Transverse colon (tissue), 4 donors: ENCODE results near the gene PTPRD. TPM values are rescaled to one million over a fixed set of nuclear protein-coding genes. Genes with fewer than 3 reads are reported as not detected.

Source experiments
- DNase-seq: peaks from one replicate; pipeline ENCODE4 v3.0.0-alpha.2; 2019
- H3K27ac ChIP-seq, 4 donors: fragments of 200-600 bp; sonication (generic); 2 replicates each; pipeline ENCODE4 v1.5.1; 2016 to 2018; ENCODE audit warnings: inconsistent platforms in 4 of 4
- H3K27me3 ChIP-seq: fragments of 200-600 bp; sonication (generic); 2 replicates; pipeline ENCODE4 v1.5.1; 2017; ENCODE audit warnings: inconsistent platforms
- H3K36me3 ChIP-seq, 4 donors: fragments of 200-600 bp; sonication (generic); 2 replicates each; pipeline ENCODE4 v1.5.1; 2017 to 2019; ENCODE audit warnings: inconsistent platforms in 4 of 4
- H3K4me1 ChIP-seq, 4 donors: fragments of 200-600 bp; sonication (generic); 2 replicates each; pipeline ENCODE4 v1.5.1; 2017 to 2020; ENCODE audit warnings: inconsistent platforms in 4 of 4
- H3K4me3 ChIP-seq, 4 donors: fragments of 200-600 bp; sonication (generic); 1 replicate in 1 of 4; 2 replicates in 3 of 4; pipeline versions ENCODE4 v1.5.1 to v1.6.1; 2017 to 2019; ENCODE audit warnings: inconsistent platforms in 4 of 4
- H3K9me3 ChIP-seq, 2 donors: fragments of 200-600 bp; sonication (generic); 2 replicates each; pipeline ENCODE4 v1.5.1; 2017 to 2019; ENCODE audit warnings: inconsistent platforms in 2 of 2
- EP300 ChIP-seq: sonication (generic); formaldehyde crosslinking; IDR thresholded peaks from one replicate; pipeline ENCODE4 v1.6.1; 2017; ENCODE audit warnings: antibody characterized with exemption, low read depth
- POLR2A ChIP-seq: fragments of 450-650 bp; IDR thresholded peaks from one replicate; pipeline ENCODE4 v1.6.1; 2016; ENCODE audit warnings: antibody characterized with exemption, mild to moderate bottlenecking, moderate library complexity
- POLR2AphosphoS5 ChIP-seq, 3 donors: sonication (generic); formaldehyde crosslinking; IDR thresholded peaks; one replicate each; pipeline ENCODE4 v1.6.1; 2016; ENCODE audit warnings: antibody characterized with exemption in 3 of 3
- WGBS, 2 donors: methylation state at CpG; one replicate each; pipeline ENCODE4 v1.1.5; 2018; ENCODE audit warnings: low coverage in 1 of 2; 5-methylcytosine and 5-hydroxymethylcytosine counted together
- in situ Hi-C, 4 donors: fragments of 200-750 bp; cut with MboI; loops; one replicate each; pipeline versions ENCODE4 v1.15.0 to v1.15.1; 2017; ENCODE audit warnings: low sequenced_read_pairs in 3 of 4, low pct_ligation_motif_present in 1 of 4, low pct_unique_long_range_greater_than_20kb in 1 of 4
- intact Hi-C: fragments of 100-400 bp; cut with DNase I; formaldehyde crosslinking; loops from one replicate; pipeline ENCODE4 v1.15.1; 2023; ENCODE audit warnings: low total_unique reads
- total RNA-seq, 4 donors: library from RNA; depleted of rRNA; stranded (reverse); fragments of >200 nt; gene quantifications; one replicate each; pipeline ENCODE4 v1.1.0, GENCODE V29; 2016
- TF ChIP-seq, protein P1 (sequence below), 5 experiments: fragments of 200-600 bp in 3 of 5; fragments of 450-650 bp in 2 of 5; sonication (generic) in 3 of 5; IDR thresholded peaks; 1 replicate in 2 of 5; 2 replicates in 3 of 5; pipeline ENCODE4 v1.5.1; 2016 to 2017; ENCODE audit warnings: antibody characterized with exemption in 5 of 5, inconsistent platforms in 3 of 5, mild to moderate bottlenecking in 2 of 5, moderate library complexity in 1 of 5

Gene PTPRD
- total RNA-seq, 4 donors from 2014 or later, result 43.0 to 115 (median 79.1) TPM

DNA sequence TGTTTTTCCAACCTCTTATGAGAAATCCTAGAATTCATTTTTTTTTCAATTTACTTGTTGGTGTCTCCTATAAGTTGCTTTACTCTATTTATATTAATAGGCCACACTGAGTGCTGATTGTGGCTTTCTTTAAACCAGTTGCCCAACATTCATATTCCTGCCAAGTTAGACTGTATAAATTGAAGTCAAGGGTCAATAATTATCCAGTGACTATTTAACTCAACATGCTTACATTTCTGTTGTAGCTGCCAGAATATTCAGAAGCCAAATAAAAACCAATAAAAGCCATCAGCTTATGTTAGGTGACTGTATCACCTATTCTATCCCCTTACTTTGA, 169.0 kb downstream of the PTPRD start:
- TF ChIP-seq EP300, result no peak
- no peak for TF ChIP-seq POLR2A
- no peak for DNase-seq
- Histone ChIP-seq H3K9me3 (no peaks in the 10 kb centered on the region), H3K4me1 (no peaks in the 10 kb centered on the region), H3K27ac (no peak overlapping the region), H3K4me3 (no peak overlapping the region), H3K27me3 (no peaks in the 10 kb centered on the region), H3K36me3 (no peaks in the 10 kb centered on the region)
- intact Hi-C loops, result no loop called here
- in situ Hi-C loops, result loop anchor here in 1 of 4 donors (25.0 kb wide), 1 partner anchor 93 kb away; no protein-coding TSS in a partner anchor

DNA sequence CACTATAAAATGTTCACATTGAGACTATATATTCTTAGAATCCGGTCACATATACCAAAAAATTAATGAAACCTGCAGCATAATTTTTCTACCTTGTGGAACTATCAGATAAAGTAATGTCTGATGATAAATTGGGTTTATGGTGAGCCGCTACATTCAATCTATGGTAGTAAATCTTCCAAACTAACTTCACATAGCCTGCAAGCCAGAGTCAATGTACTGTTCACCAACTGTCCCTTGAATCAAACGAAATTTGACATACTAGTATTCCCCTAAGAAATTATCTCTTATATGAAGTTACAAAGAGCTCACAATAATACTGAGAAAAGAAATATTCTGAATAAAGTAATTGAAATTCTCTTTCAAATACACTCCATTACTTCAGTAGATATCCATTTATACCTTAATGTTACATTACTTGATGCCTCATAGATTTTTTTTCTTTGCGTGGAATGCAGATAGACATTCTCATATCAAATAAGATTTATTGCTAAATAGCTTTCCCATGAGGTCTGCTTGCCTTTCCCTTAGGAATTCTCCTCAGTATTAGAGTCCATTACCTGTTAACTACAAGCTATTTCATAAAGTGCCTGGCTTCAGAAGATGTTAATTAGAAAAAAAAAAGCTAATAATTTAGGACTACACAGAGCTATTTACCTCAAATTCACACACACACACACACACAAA, 169.5 kb downstream of the PTPRD start:
- TF ChIP-seq, protein P1, sequence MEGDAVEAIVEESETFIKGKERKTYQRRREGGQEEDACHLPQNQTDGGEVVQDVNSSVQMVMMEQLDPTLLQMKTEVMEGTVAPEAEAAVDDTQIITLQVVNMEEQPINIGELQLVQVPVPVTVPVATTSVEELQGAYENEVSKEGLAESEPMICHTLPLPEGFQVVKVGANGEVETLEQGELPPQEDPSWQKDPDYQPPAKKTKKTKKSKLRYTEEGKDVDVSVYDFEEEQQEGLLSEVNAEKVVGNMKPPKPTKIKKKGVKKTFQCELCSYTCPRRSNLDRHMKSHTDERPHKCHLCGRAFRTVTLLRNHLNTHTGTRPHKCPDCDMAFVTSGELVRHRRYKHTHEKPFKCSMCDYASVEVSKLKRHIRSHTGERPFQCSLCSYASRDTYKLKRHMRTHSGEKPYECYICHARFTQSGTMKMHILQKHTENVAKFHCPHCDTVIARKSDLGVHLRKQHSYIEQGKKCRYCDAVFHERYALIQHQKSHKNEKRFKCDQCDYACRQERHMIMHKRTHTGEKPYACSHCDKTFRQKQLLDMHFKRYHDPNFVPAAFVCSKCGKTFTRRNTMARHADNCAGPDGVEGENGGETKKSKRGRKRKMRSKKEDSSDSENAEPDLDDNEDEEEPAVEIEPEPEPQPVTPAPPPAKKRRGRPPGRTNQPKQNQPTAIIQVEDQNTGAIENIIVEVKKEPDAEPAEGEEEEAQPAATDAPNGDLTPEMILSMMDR (IDR thresholded peaks at IDR 0.05), result no peak
- no peak for TF ChIP-seq POLR2A
- Histone ChIP-seq H3K36me3 (no peaks in the 10 kb centered on the region), H3K4me3 (no peak overlapping the region), H3K27ac (no peak overlapping the region), H3K27me3 (no peaks in the 10 kb centered on the region), H3K4me1 (no peaks in the 10 kb centered on the region), H3K9me3 (no peaks in the 10 kb centered on the region)
- in situ Hi-C loops, result loop anchor here in 1 of 4 donors (25.0 kb wide), 1 partner anchor 94 kb away; no protein-coding TSS in a partner anchor
- 59 to 70% methylated on average over 4 of the region's 4 CpGs for WGBS, 2 donors
- intact Hi-C loops, result no loop called here
- no peak for DNase-seq

DNA sequence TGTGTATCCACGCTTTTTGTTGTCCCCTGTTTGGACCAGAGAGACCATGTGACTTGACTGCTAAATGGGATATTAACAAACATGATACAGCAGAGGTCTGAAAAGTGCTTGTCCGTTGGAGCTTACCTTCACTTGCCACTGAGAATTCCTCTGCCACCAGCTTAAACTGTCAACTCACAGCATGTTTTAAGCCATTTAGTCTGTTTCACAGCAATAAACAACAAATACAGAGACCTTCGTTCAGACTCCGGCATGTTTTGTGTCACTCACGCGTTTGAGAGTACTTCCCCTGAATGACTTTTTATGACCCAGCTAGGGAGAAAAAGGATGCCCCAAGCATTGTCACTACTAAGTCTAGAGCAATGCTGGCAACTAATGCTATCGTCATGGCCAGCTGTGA, 173.8 kb downstream of the PTPRD start:
- TF ChIP-seq POLR2A (no peak), POLR2AphosphoS5 (IDR thresholded peaks at IDR 0.05) (no peak), EP300 (no peak)
- TF ChIP-seq, protein P1 (IDR thresholded peaks at IDR 0.05), result no peak
- H3K27me3 ChIP-seq, result no peaks in the 10 kb centered on the region
- WGBS, 2 donors, result 31 to 36% methylated on average over 3 to 7 of the region's 7 CpGs
- no peak overlapping the region for H3K4me3 ChIP-seq
- intact Hi-C loops, result no loop called here
- H3K9me3 ChIP-seq, result no peaks in the 10 kb centered on the region
- H3K4me1 ChIP-seq, result no peaks in the 10 kb centered on the region
- DNase-seq, result no peak
- H3K36me3 ChIP-seq, result no peaks in the 10 kb centered on the region
- H3K27ac ChIP-seq, result no peak overlapping the region
- in situ Hi-C loops, result loop anchor here in 1 of 4 donors (25.0 kb wide), 1 partner anchor 98 kb away; no protein-coding TSS in a partner anchor

DNA sequence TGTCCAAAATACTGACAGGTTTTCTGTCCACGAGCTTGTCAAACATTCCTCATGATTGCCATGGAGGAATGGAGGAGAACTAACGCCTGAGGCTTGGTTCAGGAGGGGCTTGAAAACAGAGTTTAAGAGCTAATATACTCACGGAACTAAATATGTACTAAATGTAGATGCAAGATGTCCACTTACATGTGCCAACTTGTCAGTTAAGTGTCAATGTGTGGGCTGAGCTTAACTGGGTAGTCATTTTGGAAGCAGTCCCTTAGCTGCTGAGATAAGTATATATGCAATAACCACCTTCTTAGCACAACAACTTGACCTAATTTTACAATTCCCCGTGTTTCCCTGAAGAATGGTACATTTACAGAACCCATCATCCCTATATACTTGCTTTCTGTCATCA, 176.0 kb downstream of the PTPRD start:
- H3K27me3 ChIP-seq, result no peaks in the 10 kb centered on the region
- H3K27ac ChIP-seq, result no peak overlapping the region
- in situ Hi-C loops, result loop anchor here in 1 of 4 donors (25.0 kb wide), 1 partner anchor 101 kb away; no protein-coding TSS in a partner anchor
- no peaks in the 10 kb centered on the region for H3K36me3 ChIP-seq
- no peak for TF ChIP-seq EP300
- TF ChIP-seq POLR2AphosphoS5 (IDR thresholded peaks at IDR 0.05), result no peak
- no peak for TF ChIP-seq POLR2A
- TF ChIP-seq, protein P1 (IDR thresholded peaks at IDR 0.05), result no peak
- H3K4me3 ChIP-seq, result no peak overlapping the region
- intact Hi-C loops, result no loop called here
- H3K4me1 ChIP-seq, result no peaks in the 10 kb centered on the region
- DNase-seq, result no peak
- H3K9me3 ChIP-seq, result no peaks in the 10 kb centered on the region
- 42 to 57% methylated on average over 3 to 4 of the region's 4 CpGs for WGBS, 2 donors

DNA sequence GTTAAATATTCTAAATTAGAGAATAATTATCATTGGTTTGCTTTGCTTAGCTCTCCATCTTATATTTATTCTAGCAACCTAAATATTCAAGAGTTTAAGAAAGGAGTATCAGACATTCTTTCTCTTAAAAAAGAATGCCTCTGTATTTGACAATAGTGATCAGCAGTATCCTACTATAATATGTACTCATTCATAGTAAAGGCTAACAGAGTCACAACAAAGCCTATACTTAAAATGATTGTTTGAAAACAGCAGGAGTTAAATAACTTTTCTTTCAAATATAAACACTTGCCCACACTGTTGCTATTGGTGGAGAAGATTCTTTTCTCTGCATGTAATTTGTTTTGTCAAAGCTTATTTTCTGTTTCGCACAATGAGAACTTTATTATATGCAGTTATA, 178.4 kb downstream of the PTPRD start:
- DNase-seq, result no peak
- intact Hi-C loops (no loop called here), in situ Hi-C loops (loop anchor here in 1 of 4 donors (25.0 kb wide), 1 partner anchor 103 kb away; no protein-coding TSS in a partner anchor)
- Histone ChIP-seq H3K27me3 (no peaks in the 10 kb centered on the region), H3K9me3 (peaks cover 0 to 4% of the 10 kb centered on the region in 2 donors), H3K36me3 (no peaks in the 10 kb centered on the region), H3K4me3 (no peak overlapping the region), H3K4me1 (no peaks in the 10 kb centered on the region), H3K27ac (no peak overlapping the region)
- WGBS, 2 donors, result 79 to 88% methylated on average over 1 of the region's 1 CpG
- TF ChIP-seq EP300 (no peak), POLR2A (no peak), POLR2AphosphoS5 (IDR thresholded peaks at IDR 0.05) (no peak)
- TF ChIP-seq, protein P1 (IDR thresholded peaks at IDR 0.05), result no peak
